HG02938 (cell line): ENCODE measurements around the gene SGIP1.

Experiments used
- ATAC-seq: cut with Tn5 transposase; IDR thresholded peaks from one replicate; pipeline ENCODE4 v1.9.1; 2021; ENCODE audit warnings: mild to moderate bottlenecking, moderate library complexity; ENCODE audit not compliant: unreplicated experiment

The SGIP1 gene

DNA sequence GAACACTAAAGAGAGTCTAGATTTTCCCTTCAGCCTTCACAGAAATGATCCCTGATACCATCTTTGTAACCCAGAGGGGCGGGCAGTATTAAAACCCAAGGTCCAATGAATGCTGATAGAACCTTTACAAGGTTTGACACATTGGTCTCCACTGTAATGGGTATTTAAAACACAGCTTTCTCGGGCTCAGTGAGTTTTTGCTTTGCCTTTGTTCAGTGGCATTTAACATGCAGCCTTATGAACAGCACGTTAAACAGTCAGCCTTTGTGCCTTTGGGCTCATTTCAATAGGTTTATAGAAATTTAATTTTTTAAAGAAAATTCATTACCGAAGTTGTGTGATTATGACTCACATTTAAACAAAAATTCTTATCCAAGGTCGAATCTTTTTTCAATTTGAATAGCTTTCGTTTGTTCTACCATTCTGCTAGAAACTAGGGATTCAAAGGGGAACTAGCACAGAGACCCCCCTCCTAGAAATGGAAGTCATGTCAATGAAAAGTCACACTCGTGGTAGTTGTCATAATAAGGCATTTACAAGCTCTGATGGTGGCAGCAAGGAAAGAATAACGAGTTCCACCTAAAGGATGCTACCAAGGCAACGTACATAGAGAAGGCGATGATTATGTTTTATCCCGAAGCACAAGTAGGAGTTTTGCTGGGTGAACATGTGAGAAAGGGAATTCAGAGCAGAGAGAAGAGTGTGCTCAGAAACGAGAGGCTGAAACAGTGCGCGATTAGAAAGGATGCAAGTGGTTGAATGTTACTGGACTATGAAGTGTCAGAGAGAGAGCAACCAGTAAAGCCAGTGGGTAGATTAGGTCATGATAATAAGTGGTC lies 66.2 kb downstream of the SGIP1 start:
- ATAC-seq, result no peak

DNA sequence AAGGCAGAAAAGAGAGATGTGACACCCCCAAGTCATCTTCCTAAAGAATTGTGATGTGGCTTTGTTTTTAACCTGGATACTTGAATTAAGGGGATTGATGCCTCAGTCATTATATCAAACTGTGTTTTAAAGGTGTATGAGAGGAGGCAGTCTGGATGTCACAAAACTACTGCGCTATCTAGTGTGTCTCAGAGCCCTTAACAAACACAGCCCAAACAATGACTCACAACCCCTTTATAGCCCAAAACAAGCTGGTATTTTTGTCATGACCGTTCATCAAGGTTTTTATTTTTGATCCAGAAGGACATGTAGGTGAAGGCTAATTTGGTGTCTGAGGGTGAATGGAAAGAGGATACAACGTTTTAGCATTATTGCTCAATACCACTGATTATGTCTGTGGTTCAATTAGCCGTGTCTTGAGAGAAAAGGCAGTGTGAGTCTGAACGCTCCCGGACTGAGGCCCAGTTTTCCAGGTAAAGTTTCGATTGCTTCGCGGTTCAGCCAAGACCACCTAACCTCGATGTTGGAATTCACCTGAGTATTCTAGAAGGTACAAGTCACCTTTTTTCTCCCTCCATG lies 71.6 kb downstream of the SGIP1 start:
- ATAC-seq, result no peak

DNA sequence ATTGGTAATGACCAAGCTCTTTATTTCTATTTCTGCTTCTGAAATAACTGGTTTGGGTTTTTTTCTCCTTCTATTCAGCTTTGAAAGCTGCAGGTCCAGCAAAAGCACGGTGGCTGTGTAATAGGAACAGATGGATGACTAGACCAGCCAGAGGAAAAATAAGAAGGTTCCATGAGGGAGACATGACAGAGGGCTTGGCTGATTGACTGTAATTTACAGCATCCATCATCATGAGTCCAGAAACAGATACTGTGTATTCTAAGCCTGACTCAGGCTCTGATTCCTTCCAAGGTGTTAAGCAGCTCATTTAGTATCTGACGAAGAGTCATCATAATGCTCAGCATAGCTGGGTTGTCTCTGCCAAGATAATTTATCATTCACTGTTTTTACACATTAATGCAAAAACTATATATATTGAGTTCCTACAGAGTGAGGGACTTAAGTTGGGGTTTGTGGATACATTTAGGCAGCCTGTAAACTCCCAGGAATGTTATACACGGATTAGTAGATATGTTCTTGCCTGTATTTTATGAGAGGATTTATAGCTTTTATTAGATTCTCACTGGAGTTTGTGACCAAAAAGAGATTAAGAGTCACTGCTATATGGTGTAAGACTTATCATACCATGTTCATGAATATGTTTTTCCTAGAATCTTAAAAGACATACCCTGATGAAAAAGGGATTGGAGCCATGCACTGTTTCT lies 72.6 kb downstream of the SGIP1 start:
- ATAC-seq, result no peak

DNA sequence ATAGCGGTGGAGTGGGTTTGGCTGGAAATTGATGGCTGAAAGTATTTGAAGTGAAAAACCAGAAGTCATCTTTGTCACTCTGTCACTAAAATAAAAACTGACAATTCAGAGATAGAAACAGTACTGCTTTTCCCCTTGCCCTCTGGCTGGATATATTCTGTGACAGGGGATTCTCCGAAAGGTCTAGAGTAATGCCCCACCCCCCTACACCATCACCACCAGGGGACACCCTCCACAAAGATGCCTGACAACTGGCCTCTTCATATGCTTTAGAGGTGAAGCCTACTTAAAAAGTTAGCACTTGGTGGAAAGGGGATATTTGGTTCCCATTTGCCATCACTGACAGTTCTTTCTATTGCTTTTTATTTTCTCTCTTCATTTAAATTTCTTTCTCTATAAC lies 73.5 kb downstream of the SGIP1 start:
- no peak for ATAC-seq

DNA sequence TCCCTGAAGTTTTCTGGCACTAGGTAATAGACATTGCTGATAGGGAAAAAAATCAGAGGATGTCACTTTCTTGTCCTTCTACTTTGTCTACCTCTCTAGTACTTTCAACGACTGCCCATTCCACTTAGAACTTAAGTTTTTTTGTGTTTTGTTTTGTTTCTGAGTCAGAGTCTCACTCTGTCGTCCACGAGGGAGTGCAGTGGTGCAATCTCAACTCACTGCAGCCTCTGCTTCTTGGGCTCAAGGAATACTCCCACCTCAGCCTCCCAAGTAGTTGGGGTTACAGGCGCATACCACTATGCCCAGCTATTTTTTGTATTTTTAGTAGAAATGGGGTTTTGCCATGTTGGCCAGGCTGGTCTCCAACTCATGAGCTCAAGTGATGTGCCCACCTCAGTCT lies 79.2 kb downstream of the SGIP1 start:
- ATAC-seq, result no peak

DNA sequence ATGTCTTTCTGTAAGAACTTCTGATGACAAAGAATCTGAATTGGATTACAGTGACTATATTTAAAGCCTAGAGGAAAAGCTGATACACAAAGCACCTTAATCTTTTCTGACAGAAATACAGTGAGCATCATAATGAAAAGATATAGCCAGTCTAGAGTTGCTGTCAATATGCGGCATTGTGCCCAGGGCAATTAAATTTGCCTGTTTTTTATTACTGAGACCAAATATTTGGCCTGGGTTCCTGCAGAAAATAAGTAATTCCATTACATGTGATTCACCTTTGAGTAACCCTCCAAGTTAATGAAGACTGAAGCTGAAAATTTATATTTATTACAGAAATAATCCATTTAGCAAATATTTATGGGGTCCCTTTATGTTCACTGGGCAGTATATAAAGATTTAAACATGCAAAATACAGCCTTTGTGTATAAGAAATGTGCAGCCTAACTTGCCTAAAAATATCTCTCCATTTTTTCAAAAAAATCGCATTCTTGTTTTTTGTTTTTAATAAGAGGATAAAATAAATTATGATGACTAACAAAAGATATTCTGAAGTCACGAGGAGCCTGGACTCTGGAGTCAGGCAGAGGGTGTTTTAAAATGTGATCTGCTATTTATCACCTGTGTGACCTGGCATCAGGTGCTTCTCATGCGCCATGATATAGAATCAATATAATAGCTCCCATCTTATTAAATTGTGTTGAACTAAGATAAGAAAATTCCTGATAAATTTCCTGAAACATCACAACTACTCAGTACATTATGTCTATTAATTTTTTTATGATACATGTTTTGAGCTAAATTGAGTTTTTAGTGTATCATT lies 83.6 kb downstream of the SGIP1 start:
- no peak for ATAC-seq

DNA sequence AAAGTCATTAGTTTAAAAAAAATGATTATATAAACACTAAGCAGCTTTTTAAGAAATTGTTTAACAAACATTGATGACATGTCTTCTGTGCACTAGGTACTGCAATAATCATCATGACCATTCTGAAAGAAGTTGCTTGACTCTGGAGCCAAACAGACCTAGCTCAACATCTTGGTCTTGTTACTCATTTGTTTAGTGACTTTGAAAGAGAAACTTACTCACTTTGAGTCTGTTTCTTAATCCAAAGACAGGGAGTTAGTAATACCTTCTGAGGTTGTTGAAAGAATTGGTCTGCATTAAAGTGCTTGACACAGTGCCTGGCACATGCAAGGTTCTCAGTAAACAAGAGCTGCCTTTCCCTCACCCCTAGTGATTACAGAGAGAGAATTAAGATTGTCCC lies 84.4 kb downstream of the SGIP1 start:
- ATAC-seq, result no peak

DNA sequence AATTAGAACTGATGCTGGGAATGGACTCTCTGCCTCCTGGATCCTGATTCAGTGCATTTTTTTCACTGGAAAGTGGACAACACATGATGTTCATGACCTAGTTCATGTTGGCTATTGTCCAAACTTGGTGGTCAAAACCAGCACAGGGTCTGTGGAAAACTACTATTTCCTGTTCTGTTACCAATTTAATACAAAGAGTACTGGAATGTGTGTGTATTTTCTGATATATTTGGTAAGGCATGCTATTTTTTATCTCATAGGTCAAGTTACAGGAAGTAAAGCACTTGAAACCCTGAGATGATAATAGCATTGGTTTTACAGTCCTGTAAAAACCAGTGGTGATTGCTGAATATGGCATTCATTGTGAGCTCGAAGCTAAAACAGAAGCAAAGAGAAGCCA lies 89.9 kb downstream of the SGIP1 start:
- no peak for ATAC-seq

DNA sequence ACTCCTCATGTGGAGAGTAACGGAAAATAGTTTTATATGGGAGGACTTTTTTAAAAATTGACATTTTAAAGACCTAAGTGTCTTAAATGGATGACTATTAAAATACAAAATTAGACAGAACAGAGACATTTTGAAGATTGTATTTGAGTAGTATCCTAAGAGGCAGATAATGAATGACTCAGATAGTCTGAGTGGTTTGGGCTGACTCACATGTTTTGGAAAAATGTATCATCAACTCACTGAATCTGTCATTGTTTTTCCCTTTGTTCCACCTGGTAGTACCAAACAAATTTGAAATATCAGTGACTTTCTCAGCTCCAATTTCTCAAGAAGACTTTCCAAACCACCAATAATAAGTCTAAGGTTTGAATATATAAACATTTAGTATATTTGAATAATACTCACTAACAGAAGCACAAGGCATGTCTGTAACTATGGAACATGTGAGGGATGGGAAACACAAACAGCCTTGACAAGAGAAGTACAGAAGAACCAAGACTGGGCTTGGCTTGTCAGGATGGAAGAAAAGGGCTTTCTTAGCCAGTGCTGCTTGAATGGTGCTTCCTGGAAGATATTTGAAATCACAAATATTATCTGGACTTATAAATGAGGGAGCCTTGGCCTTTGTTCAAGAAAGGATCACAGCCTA lies 90.6 kb downstream of the SGIP1 start:
- no peak for ATAC-seq

DNA sequence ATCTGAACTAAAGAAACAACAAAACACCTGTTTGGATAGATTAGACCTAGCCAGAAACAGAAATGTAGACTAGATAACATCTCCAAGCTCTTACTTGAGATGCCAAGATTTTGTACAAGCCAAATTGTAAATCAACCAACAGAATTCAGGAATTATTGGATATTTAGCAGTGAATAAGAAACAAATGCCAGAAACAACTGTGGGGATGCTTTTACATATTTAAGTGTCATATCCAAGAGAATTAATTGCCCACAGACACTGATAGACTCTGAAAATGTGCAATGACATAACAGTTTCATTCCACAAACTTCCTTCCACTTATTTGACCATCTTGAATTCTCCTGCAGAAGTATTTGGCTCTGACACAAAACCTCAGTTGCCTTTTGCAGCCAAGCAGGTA lies 92.3 kb downstream of the SGIP1 start:
- ATAC-seq, result no peak

DNA sequence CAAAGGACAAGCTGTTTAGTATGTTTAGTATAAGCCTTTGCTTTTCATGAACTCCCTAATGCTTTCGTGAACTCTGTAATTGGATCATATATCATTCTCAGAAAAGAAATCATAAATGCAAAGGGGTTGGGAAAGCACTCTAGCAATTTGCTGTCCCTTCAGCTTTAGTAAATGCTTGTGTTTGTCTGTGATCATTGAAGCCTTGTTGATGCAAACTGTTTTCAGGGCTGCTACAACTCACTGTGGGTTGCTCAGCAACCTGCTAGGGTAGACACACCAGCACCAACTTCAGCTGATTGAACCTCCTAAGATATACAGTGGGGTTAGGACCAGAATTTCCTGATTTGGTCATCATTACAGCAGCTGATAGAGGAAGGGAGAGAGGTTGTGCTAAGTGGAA lies 95.0 kb downstream of the SGIP1 start:
- no peak for ATAC-seq

DNA sequence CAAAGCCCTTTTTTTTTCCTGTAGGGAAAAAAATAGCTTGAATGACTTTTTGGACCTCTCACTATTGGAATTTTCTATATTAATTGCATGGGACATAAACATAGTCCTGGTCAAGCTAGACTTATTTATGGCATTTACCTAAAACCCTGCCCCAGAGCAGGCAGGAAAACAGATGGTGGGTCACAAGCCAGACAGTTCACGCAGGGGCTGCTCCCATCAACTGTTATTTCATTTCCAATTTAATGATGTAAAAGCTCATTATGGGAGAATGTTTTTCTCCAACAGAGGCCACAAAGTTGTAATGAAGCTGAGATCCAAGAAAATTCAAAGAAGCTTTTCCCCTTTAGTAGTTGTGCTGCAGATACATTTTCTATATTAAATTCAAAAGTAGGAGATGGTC lies 99.2 kb downstream of the SGIP1 start:
- ATAC-seq, result no peak

DNA sequence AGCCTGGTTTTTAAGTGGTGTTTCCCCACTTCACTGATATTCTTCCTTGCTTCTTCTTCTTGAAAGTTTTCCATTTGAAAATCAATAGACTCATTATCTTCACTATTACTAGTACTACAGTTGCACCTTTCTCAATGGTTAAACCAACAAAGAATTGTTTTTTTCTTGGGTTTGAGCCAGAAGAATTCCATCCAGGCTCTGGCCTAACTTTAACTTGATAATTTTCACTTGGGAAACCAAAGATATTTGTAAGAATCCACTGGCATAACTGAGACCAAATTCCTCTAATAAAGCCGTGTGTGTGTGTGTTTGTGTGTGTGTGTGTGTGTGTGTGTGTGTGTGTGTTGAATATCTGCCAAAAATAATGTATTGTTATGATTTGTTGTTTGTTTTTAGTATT lies 103.2 kb downstream of the SGIP1 start:
- ATAC-seq, result no peak

DNA sequence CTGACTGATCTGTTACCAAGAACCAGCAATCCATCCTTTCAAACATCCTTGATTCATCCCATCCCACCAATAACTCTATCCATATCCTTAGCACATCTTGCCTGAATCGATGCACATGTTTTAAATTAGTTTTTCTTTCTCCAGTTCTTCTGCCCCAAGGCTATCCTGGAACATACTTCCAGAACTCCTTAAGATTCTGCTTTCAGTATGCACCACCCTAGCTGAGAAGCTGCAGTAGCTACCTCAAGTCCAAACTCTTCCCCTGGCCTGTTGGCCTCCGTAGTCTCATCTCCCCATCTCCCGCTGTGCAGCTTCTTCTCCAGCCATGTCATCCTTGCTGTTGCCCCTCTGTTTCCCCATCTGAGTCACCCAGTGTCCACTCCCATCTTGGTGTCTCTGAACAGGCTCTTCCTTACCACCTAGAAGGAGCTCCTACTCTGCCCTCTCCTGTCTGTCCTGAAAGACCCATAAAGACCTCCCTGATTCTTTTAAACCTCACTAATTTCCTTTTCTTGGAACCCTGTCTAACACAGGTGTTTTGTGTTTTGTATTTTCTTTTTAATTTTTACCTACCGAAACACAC lies 108.0 kb downstream of the SGIP1 start:
- no peak for ATAC-seq

DNA sequence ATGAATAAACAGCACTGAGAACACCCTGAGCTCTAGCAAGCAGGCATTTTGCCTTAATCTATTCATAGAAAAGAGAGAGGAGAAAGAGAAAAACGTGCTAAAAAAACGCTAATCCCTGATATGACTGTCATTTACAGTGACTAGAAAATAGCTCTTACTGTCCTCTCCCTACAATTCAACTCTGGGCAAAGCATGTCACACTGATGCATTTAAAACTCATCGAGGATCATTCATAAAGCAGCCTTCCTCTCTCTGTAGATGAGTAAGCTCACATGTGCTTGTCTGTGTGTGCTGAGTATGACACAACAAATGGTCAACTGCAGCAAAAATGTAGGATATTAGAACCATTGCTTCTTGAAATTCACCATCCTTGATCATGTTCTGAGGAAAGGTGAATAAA lies 109.0 kb downstream of the SGIP1 start:
- ATAC-seq, result no peak

DNA sequence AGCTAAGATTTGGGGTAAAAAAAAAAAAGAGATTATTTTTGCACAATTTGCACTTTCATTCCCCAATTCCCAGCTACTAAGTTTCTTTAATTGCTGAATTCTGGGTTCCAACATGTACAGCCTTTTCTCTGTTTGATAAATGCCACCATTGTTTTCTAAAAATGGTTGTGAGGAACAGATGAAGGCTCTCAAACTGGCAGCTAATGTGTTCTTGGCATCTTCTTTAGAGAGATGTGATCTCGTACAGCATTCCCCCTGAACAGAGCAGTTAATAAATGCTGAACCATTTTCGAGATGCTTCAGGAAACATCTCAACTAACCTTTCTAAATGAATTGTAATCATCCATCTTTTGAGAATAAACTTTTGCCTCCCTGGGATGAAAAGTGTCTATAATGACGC lies 110.4 kb downstream of the SGIP1 start:
- no peak for ATAC-seq

DNA sequence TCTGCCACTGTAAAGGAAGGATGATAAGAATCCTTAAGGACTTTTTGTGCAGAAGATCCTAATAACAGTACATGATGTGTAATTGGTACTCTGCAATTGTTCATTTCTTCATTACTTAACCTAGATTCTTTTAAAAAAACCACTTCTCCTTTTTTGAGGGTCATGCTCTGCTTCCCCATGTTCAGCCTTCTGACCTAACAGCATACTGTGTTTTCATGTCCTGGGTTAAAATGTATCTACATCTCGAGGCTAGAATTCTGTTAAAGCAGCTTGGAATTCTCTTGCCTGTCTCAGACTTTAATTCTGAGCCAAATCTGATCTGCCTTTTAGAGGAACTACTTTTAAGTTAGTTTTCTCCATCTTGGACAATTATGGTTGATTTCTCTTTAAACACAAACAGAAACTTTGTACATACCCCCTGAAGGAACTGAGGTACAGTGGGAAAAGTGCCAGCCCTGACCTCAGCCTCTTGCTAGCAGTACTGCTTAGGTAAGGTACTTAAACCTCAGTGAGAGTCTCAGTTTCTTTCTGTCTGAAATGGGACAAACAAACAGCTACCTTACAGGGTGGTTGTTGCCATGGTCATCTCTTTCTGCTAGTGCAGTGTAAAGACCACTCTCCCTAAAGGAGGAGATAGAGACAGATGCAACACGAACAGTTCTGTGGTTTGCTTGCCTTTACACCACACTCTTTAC lies 115.1 kb downstream of the SGIP1 start:
- ATAC-seq, result peak; percentile 91

DNA sequence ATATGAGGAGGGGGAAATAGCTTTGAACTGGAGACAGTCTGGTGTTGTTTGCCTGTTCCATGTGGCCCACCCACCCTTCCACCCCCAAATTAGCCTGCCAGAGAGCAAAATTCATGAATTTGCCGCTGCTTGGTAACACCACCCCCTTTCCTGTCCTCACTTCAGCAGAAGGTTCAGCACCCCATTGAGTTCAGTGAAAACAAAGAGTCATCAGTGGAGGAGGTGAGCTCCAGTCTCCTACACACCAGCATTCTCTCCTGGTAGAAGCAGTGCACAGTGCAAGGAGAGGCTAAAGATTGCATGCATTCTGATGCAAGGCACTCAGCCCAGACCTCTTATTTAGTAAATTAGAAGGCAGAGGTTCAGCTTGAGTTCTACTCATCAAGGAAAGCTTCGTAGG lies 118.6 kb downstream of the SGIP1 start:
- ATAC-seq, result no peak

DNA sequence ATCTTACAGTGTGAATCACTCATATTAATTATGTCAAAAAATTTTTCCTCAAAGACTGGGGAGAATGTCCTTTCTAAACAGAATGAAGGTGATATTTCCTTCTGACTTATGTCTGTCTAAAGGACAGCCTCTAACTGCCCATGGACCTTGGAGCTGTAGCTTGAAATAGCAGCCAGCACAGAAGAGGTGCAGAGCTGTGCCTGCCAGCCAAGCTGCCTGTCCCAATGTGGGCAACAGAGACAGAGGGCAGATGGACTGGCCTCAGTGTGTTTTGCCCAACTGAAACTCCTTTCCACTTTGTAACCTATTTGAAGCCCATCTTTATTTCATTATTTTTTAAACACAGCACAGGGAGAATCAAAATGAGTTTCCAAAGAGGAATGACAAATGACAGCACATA lies 120.7 kb downstream of the SGIP1 start:
- no peak for ATAC-seq

DNA sequence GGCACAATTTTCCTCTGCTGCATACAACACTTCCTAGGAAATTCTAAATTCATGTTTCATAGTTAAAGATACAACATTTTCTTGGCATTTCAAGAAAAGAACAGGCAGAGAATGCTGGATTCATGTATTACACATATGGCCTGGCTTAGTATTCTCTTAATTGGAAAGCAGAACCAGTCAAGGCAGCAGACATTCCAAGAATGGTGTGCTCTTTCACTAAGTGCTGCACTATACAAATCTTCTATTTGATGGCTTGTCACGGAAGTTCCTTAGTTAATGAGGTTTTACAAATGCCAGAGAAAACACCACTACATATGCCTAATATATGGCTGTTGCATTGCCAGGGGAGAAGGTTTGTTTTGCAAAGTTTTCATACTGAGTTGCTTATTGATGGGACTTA lies 137.5 kb downstream of the SGIP1 start:
- ATAC-seq, result no peak
